ENCODE measurements around the gene TCP11X2.
"Not testable (repeated sequence)": the region's sequence is repeated elsewhere in the genome, so short reads cannot be mapped to it uniquely, and the experiment has no call there.

The TCP11X2 gene

DNA sequence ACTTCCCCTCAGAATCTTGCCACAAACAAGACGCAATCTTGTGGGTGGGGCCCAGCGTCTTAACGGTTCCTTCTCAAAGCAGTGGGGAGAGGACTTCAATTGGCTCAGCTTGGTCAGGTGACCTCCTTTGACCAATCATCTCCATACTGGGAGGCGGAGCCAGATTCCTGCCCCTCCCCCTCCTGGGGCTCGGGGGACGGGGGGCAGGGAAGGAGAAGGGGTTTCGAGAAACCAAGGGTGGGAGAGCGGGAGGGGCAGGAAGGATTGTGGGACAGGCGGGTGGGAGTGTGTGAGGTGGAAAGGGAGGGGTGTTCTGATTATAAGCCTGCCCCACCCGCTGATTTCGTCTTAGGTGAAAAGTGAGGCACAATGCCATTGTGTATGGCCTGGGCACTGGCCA is 31.7 kb downstream of the TCP11X2 start, which contains the start of gene NXF2B:
TSS of gene NXF2B (minus strand) at position 101 of the 400 bp plus-strand sequence. CDS start 59,972 bp downstream, outside the sequence.
- not testable (repeated sequence) for DNase-seq; H3K4me1 Mint-ChIP-seq; H3K27ac Mint-ChIP-seq; H3K9me3 Mint-ChIP-seq; H3K36me3 Mint-ChIP-seq (ENCODE audit: low read depth); H3K4me3 Mint-ChIP-seq; H3K27me3 Mint-ChIP-seq (ENCODE audit: low read depth, poor library complexity)

DNA sequence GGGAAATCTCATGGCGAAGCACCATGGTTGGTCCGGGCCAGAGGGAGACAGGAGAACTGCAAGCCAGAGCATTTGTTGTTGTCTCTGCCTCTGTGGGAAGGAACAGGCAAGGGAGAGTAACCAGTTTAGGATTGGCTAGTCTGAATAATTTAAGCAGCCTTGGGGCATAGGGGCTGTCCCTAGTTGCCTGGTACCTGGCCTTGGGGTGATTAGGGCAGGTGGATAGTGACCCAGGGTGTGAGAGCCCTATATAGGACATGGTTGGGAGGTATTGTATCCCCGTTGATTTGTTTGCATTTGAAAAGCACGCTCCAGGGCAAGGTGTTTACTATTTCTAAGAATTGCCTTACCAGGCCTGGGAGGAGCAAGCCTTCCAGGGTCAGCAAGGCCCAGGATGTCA is 57.1 kb downstream of the TCP11X2 start:
- H3K36me3 Mint-ChIP-seq (ENCODE audit: low read depth); H3K27me3 Mint-ChIP-seq (ENCODE audit: low read depth, poor library complexity); H3K27ac Mint-ChIP-seq; H3K9me3 Mint-ChIP-seq; H3K4me1 Mint-ChIP-seq; H3K4me3 Mint-ChIP-seq; DNase-seq: not testable (repeated sequence)

All from nephron progenitor cell (in vitro differentiated cells).